ENCODE data around the gene PMS1. TPM values are rescaled to one million over a fixed set of nuclear protein-coding genes. Genes with fewer than 3 reads are reported as not detected.

Gene PMS1
- total RNA-seq, 1 experiment from 2014 or later = 43.8 TPM

DNA sequence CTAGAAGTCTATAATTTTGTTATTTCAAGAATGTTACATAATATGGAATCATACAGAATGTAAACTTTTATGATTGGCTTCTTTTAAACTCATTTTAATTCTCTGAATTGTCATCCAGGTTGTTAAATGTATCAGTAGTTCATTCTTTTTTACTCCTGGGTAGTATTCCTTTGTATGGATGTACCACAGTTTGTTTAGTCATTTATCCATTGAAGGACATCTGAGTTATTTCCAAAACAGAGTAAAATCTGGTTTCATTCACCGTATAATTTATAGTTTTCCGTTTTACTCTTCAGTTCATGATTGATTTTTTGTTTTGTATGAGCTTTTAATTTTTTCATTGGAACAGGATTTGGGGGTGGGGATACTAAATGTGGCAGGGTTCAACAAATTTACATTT, 132.4 kb downstream of the PMS1 start:
- no peaks in the 10 kb centered on the region for H3K36me3 Mint-ChIP-seq (ENCODE audit: insufficient read depth, unreplicated experiment)
- H3K27me3 Mint-ChIP-seq (ENCODE audit: unreplicated experiment) = no peaks in the 10 kb centered on the region
- H3K4me1 Mint-ChIP-seq (ENCODE audit: low read depth, unreplicated experiment) = no peaks in the 10 kb centered on the region
- TF ChIP-seq, protein P1, sequence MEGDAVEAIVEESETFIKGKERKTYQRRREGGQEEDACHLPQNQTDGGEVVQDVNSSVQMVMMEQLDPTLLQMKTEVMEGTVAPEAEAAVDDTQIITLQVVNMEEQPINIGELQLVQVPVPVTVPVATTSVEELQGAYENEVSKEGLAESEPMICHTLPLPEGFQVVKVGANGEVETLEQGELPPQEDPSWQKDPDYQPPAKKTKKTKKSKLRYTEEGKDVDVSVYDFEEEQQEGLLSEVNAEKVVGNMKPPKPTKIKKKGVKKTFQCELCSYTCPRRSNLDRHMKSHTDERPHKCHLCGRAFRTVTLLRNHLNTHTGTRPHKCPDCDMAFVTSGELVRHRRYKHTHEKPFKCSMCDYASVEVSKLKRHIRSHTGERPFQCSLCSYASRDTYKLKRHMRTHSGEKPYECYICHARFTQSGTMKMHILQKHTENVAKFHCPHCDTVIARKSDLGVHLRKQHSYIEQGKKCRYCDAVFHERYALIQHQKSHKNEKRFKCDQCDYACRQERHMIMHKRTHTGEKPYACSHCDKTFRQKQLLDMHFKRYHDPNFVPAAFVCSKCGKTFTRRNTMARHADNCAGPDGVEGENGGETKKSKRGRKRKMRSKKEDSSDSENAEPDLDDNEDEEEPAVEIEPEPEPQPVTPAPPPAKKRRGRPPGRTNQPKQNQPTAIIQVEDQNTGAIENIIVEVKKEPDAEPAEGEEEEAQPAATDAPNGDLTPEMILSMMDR (IDR thresholded peaks at IDR 0.05; ENCODE audit: unreplicated experiment) = no peak
- no peak overlapping the region for H3K27ac Mint-ChIP-seq (ENCODE audit: unreplicated experiment)
- DNase-seq = no peak
- no peaks in the 10 kb centered on the region for H3K9me3 Mint-ChIP-seq (ENCODE audit: low read depth, unreplicated experiment)
- CTCF ChIA-PET = interaction anchor here (0.7 kb wide), 1 partner anchor 30 kb away, joined by 4 read pairs; no protein-coding TSS in a partner anchor
- no TSS peak for BruUV-seq (replicated peaks)
- H3K4me3 Mint-ChIP-seq (ENCODE audit: low read depth, unreplicated experiment) = no peak overlapping the region
- intact Hi-C loops (cut with micrococcal nuclease; ENCODE audit: unreplicated experiment) = no loop called here

Other genes starting within 250 kb of the PMS1 start
- 37.6 and 49.6 TPM in 2 replicates for gene SLC40A1, start 203.7 kb upstream of the PMS1 start, total RNA-seq (2022)
- 29.1 and 30.7 TPM in 2 replicates for gene ASNSD1, start 123.0 kb upstream of the PMS1 start, total RNA-seq (2022)
- 2.1 and 6.3 TPM in 2 replicates for gene ANKAR, start 109.8 kb upstream of the PMS1 start, total RNA-seq (2022)
- 7.5 and 8.6 TPM in 2 replicates for gene OSGEPL1, start 21.7 kb upstream of the PMS1 start, total RNA-seq (2022)
- 58.4 TPM in 2 replicates for gene ORMDL1, start 111 bp upstream of the PMS1 start, total RNA-seq (2022)

Data from Calu3 (cell line).